CD4-positive, alpha-beta T cell (primary cell): ENCODE data around the gene TSPAN9. TPM values are rescaled to one million over a fixed set of nuclear protein-coding genes. Genes with fewer than 3 reads are reported as not detected.

Source experiments
- ATAC-seq: fragments of 200-7000 bp; cut with Tn5 transposase; one replicate; pipeline ENCODE4 v1.10.0; 2022; ENCODE audit warnings: mild to moderate bottlenecking; ENCODE audit not compliant: poor library complexity
- CTCF ChIA-PET: fragments of 350-600 bp; sonication (Branson Sonifier 250); formaldehyde crosslinking; loops from one replicate; lab custom pipeline; 2021; ENCODE audit warnings: antibody characterized with exemption, inconsistent platforms; lab: Charles Lee
- POLR2A ChIA-PET: fragments of 350-600 bp; sonication (Branson Sonifier 250); formaldehyde crosslinking; loops from one replicate; lab custom pipeline; 2021; ENCODE audit warnings: antibody characterized with exemption, inconsistent platforms; lab: Charles Lee
- DNase-seq, 14 experiments: peaks; one replicate each; pipeline ENCODE4 v3.0.0-alpha.2; 2013 to 2020; ENCODE audit warnings: mixed read lengths in 2 of 14
- H3K27ac ChIP-seq, 2 donors: one replicate each; pipeline versions ENCODE4 v1.5.1 to v1.7.0; 2013; ENCODE audit warnings: low read length in 2 of 2, low read depth in 1 of 2, mild to moderate bottlenecking in 1 of 2
- H3K27me3 ChIP-seq, 2 experiments: 1 replicate in 1 of 2; 2 replicates in 1 of 2; pipeline versions ENCODE4 v1.6.1 to v1.7.0; 2013; ENCODE audit warnings: low read length in 2 of 2, control low read depth in 1 of 2, mild to moderate bottlenecking in 1 of 2, moderate library complexity in 1 of 2; ENCODE audit not compliant: insufficient read depth in 2 of 2, control insufficient read depth in 1 of 2
- H3K36me3 ChIP-seq: one replicate; pipeline ENCODE4 v1.6.1; 2013; ENCODE audit warnings: low read length, control low read depth; ENCODE audit not compliant: insufficient read depth
- H3K4me1 ChIP-seq: one replicate; pipeline ENCODE4 v1.6.1; 2013; ENCODE audit warnings: low read length, control low read depth; ENCODE audit not compliant: insufficient read depth
- H3K4me3 ChIP-seq: one replicate; pipeline ENCODE4 v1.5.1; 2013; ENCODE audit warnings: mild to moderate bottlenecking, low read length, moderate library complexity
- H3K9me3 ChIP-seq, 2 experiments: 1 replicate in 1 of 2; 2 replicates in 1 of 2; pipeline versions ENCODE4 v1.6.1 to v1.7.0; 2013; ENCODE audit warnings: low read length in 2 of 2, mild to moderate bottlenecking in 2 of 2, control low read depth in 1 of 2, moderate library complexity in 1 of 2; ENCODE audit not compliant: control insufficient read depth in 1 of 2, insufficient read depth in 1 of 2
- H3K27ac Mint-ChIP-seq: one replicate; pipeline ENCODE4 v1.8.0; 2020; ENCODE audit warnings: mixed read lengths
- H3K27me3 Mint-ChIP-seq: one replicate; pipeline ENCODE4 v1.8.0; 2021; ENCODE audit warnings: mixed read lengths
- H3K36me3 Mint-ChIP-seq: one replicate; pipeline ENCODE4 v1.8.0; 2021; ENCODE audit warnings: low read depth, mixed read lengths
- H3K4me1 Mint-ChIP-seq: one replicate; pipeline ENCODE4 v1.8.0; 2021; ENCODE audit warnings: low read depth, mixed read lengths
- H3K4me3 Mint-ChIP-seq: one replicate; pipeline ENCODE4 v1.8.0; 2020; ENCODE audit warnings: mild to moderate bottlenecking, mixed read lengths
- H3K9me3 Mint-ChIP-seq: one replicate; pipeline ENCODE4 v1.8.0; 2020; ENCODE audit warnings: mixed read lengths
- intact Hi-C, 2 experiments: fragments of 100-400 bp; cut with DNase I in 1 of 2; cut with micrococcal nuclease in 1 of 2; formaldehyde crosslinking; loops; one replicate each; pipeline versions ENCODE4 v1.15.1 to v1.9.0; 2023 to 2025; cut with DNase I, micrococcal nuclease
- total RNA-seq, 174 experiments: library from RNA in 2 of 174; stranded (reverse) in 2 of 174; gene quantifications; one replicate each; pipeline ENCODE4 v1.2.3 and lab custom pipeline; 2021 to 2026
- TF ChIP-seq, protein P1 (sequence below): fragments of 200-600 bp; IDR thresholded peaks from one replicate; pipeline ENCODE4 v1.8.0; 2022; ENCODE audit warnings: antibody characterized with exemption, mild to moderate bottlenecking

The TSPAN9 gene
- total RNA-seq, 2 experiments from 2014 or later, result 0.82 to 1.3 TPM

DNA sequence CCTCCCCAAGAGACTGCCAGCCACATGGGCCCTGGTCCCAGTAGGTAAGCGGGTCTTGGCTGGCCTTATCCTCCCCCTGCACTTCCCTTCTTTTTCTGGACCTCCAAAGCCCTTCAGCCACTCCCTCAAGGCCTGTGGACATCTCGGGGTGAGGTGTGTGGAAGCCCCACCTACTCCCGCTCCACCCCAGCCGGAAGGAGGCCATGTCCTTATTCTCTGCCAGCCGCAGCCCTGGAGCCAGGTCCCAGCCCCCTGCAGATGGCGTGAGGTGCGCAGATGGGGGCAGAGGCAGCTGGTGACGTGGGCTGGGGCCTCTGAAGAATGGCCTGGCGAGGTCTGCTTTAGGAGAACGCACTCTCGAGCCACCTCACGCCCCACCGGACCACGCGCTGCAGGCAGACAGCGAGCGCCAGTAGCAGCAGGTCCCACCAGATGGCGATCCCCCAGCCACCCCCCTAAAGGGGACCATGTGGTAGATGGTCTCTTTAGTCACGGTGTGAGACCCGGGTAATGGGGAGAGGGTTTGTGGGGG is 167.1 kb downstream of the TSPAN9 start:
- Mint-ChIP-seq H3K9me3 (no peaks in the 10 kb centered on the region), H3K27me3 (no peaks in the 10 kb centered on the region), H3K36me3 (no peaks in the 10 kb centered on the region), H3K27ac (no peak overlapping the region), H3K4me1 (peaks cover 2% of the 10 kb centered on the region), H3K4me3 (no peak overlapping the region)
- H3K9me3 ChIP-seq, result peaks cover 0 to 5% of the 10 kb centered on the region in 2 experiments
- H3K27me3 ChIP-seq, result no peaks in the 10 kb centered on the region
- no peak for ATAC-seq
- TF ChIP-seq, protein P1, sequence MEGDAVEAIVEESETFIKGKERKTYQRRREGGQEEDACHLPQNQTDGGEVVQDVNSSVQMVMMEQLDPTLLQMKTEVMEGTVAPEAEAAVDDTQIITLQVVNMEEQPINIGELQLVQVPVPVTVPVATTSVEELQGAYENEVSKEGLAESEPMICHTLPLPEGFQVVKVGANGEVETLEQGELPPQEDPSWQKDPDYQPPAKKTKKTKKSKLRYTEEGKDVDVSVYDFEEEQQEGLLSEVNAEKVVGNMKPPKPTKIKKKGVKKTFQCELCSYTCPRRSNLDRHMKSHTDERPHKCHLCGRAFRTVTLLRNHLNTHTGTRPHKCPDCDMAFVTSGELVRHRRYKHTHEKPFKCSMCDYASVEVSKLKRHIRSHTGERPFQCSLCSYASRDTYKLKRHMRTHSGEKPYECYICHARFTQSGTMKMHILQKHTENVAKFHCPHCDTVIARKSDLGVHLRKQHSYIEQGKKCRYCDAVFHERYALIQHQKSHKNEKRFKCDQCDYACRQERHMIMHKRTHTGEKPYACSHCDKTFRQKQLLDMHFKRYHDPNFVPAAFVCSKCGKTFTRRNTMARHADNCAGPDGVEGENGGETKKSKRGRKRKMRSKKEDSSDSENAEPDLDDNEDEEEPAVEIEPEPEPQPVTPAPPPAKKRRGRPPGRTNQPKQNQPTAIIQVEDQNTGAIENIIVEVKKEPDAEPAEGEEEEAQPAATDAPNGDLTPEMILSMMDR, result no peak
- H3K36me3 ChIP-seq, result no peaks in the 10 kb centered on the region
- ChIA-PET CTCF (no interaction called here), POLR2A (no interaction called here)
- intact Hi-C loops, result no loop called here
- no peak for DNase-seq
- H3K4me3 ChIP-seq, result no peak overlapping the region
- H3K27ac ChIP-seq, result no peak overlapping the region
- peaks cover 5% of the 10 kb centered on the region for H3K4me1 ChIP-seq

DNA sequence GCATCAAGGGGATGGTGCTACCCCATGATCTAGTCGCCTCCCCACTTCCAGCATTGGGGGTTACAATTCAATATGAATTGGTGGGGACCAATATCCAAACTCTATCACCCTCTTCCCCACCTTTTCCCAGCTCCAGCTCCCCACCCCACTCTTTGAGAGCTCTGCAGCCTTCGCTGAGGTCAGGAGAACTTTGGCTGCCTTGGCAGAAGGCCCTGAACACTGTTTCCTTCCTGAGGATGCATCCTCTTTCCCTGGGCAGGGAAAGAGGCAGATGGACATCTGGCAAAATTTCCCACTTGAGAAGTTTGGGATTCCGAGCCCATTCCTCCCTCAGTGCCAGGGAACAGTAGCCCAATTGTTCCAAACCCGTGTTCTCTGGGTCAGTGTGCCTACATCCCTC is 169.1 kb downstream of the TSPAN9 start:
- Mint-ChIP-seq H3K27ac (no peak overlapping the region), H3K36me3 (no peaks in the 10 kb centered on the region), H3K9me3 (no peaks in the 10 kb centered on the region), H3K4me1 (peaks cover 6% of the 10 kb centered on the region), H3K4me3 (no peak overlapping the region), H3K27me3 (no peaks in the 10 kb centered on the region)
- Histone ChIP-seq H3K27ac (no peak overlapping the region), H3K4me3 (no peak overlapping the region), H3K9me3 (peaks cover 0 to 5% of the 10 kb centered on the region in 2 experiments), H3K36me3 (no peaks in the 10 kb centered on the region), H3K27me3 (no peaks in the 10 kb centered on the region), H3K4me1 (peaks cover 8% of the 10 kb centered on the region)
- DNase-seq (no peak), ATAC-seq (no peak)
- intact Hi-C loops, result no loop called here
- TF ChIP-seq, protein P1, result no peak
- POLR2A ChIA-PET, result no interaction called here
- CTCF ChIA-PET, result no interaction called here

DNA sequence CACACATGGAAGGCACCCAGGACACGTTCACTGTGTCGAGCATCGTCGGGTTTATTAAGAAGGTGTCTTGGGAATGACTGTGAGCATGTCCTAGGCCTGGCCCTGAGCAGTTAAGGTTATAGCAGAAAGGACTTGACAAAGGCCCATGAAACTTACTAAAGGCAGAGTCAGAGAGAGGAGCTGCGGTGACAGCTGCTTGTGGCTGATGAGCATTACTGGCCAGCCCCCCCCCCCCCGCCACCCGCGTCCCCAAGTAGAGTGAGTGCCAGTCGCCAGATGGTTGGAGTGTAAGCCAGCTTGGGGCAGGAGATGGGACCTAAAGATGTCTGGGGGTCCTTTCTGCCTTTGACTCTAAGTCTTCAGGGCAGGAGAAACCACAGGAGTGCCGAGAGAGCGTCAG is 169.9 kb downstream of the TSPAN9 start:
- H3K4me1 ChIP-seq, result peaks cover 8% of the 10 kb centered on the region
- peaks cover 6% of the 10 kb centered on the region for H3K4me1 Mint-ChIP-seq
- ChIA-PET CTCF (no interaction called here), POLR2A (no interaction called here)
- H3K9me3 ChIP-seq, result peaks cover 0 to 5% of the 10 kb centered on the region in 2 experiments
- H3K4me3 ChIP-seq, result no peak overlapping the region
- H3K9me3 Mint-ChIP-seq, result no peaks in the 10 kb centered on the region
- DNase-seq (no peak), ATAC-seq (no peak)
- no peaks in the 10 kb centered on the region for H3K27me3 Mint-ChIP-seq
- no peaks in the 10 kb centered on the region for H3K36me3 ChIP-seq
- no peak overlapping the region for H3K27ac ChIP-seq
- no peaks in the 10 kb centered on the region for H3K36me3 Mint-ChIP-seq
- no peak overlapping the region for H3K27ac Mint-ChIP-seq
- intact Hi-C loops, result no loop called here
- H3K27me3 ChIP-seq, result no peaks in the 10 kb centered on the region
- H3K4me3 Mint-ChIP-seq, result no peak overlapping the region
- TF ChIP-seq, protein P1, result no peak
